Measurements from ENCODE around the gene NTMT1. TPM values are rescaled to one million over a fixed set of nuclear protein-coding genes. Genes with fewer than 3 reads are reported as not detected.

The NTMT1 gene
- total RNA-seq, 1 experiment from 2014 or later = 84.8 TPM

GRCh38 chr9:129624168-129624759 is 1.7 kb upstream of the NTMT1 start (continued):
- TF ChIP-seq SIN3A (IDR thresholded peaks at IDR 0.05; ENCODE audit: low read depth) (0 out of 2 replicates have a peak, but pooled peaks have one; percentile 5), MAX (IDR thresholded peaks at IDR 0.05) (no peak)

GRCh38 chr9:129624947-129625346 is 1.0 kb upstream of the NTMT1 start:
- ATAC-seq = no peak
- CTCF ChIA-PET = interaction anchor here (0.8 to 4.4 kb wide), 18 partner anchors 8 to 544 kb away, joined by 3 to 91 read pairs (median 4); partner anchors contain the start of genes DOLPP1 and IER5L
- POLR2A ChIA-PET = interaction anchor here (1.2 to 3.8 kb wide), 8 partner anchors 16 to 493 kb away, joined by 3 to 26 read pairs (median 4); partner anchors contain the start of gene IER5L

More at GRCh38 chr9:129624947-129625346, 1.0 kb upstream of the NTMT1 start:
- no peak overlapping the region for H2AFZ ChIP-seq (ENCODE audit: low read depth, low read length, poor library complexity, severe bottlenecking)
- H3K9ac ChIP-seq (ENCODE audit: low read length) = no peak overlapping the region
- RAD21 ChIA-PET (ENCODE audit: low non-redundant PET in 1 of 2, low total read pairs in 2 of 2, uncharacterized antibody in 2 of 2, unreplicated experiment in 2 of 2) = interaction anchor here (1.4 to 2.0 kb wide), 3 partner anchors 486 to 493 kb away, joined by 5 to 9 read pairs (median 5); no protein-coding TSS in a partner anchor
- H3K4me3 ChIP-seq (replicated peaks in 1 of 2; ENCODE audit: low read depth in 1 of 2, low read length in 2 of 2) = no peak overlapping the region
- peaks cover 11 to 43% of the 10 kb centered on the region in 2 experiments for H3K4me1 ChIP-seq (ENCODE audit: control insufficient read depth in 1 of 2, insufficient read depth in 2 of 2, low read length in 2 of 2)
- peak overlapping the region; percentile 88; the same call in 1 of the 2 replicates for H3K4me2 ChIP-seq (ENCODE audit: low read length)
- H4K20me1 ChIP-seq (ENCODE audit: insufficient read depth) = peaks cover 15% of the 10 kb centered on the region; the same call in 1 of the 2 replicates
- no peak overlapping the region for H3K27ac ChIP-seq (ENCODE audit: low read depth, low read length)
- H3K9me3 ChIP-seq (ENCODE audit: control insufficient read depth in 1 of 2, insufficient read depth in 1 of 2, low read depth in 1 of 2, low read length in 2 of 2) = no peaks in the 10 kb centered on the region
- BruUV-seq (replicated peaks) = no TSS peak
- no peaks in the 10 kb centered on the region for H3K27me3 ChIP-seq (ENCODE audit: insufficient read depth, low read length)
- peaks cover 39% of the 10 kb centered on the region for H3K79me2 ChIP-seq (ENCODE audit: insufficient read depth, low read length)
- no peaks in the 10 kb centered on the region for H3K9me2 ChIP-seq (ENCODE audit: insufficient read depth)
- peaks cover 5 to 23% of the 10 kb centered on the region in 2 experiments; a peak in 3 of 4 replicates for H3K36me3 ChIP-seq (ENCODE audit: control insufficient read depth in 1 of 2, insufficient read depth in 2 of 2, low read length in 2 of 2)
- TF ChIP-seq CEBPB (IDR thresholded peaks at IDR 0.05; ENCODE audit: low read depth) (no peak), FOSL1 (IDR thresholded peaks at IDR 0.05; ENCODE audit: low read depth) (no peak), CBX3 (IDR thresholded peaks at IDR 0.05; ENCODE audit: low read depth) (no peak), RAD21 (IDR thresholded peaks at IDR 0.05; ENCODE audit: low read depth) (no peak), EGR1 (IDR thresholded peaks at IDR 0.05; ENCODE audit: low read depth) (no peak), ATF3 (IDR thresholded peaks at IDR 0.05) (no peak), ZBTB33 (IDR thresholded peaks at IDR 0.05; ENCODE audit: extremely low read depth, insufficient replicate concordance, low read length) (no peak), MAX (IDR thresholded peaks at IDR 0.05) (no peak), EZH2 (IDR thresholded peaks at IDR 0.05) (no peak), CTCF (IDR thresholded peaks at IDR 0.05 in 2 of 3, conservative IDR thresholded peaks at IDR 0.05 in 1 of 3; ENCODE audit: borderline replicate concordance in 1 of 3, insufficient read depth in 1 of 3, low read depth in 2 of 3, low read length in 2 of 3) (no peak), ZNF274 (IDR thresholded peaks at IDR 0.05; ENCODE audit: low read depth, low read length) (no peak)
- DNase-seq (ENCODE audit: low read depth, low spot score) = no peak
- intact Hi-C loops (cut with micrococcal nuclease) = loop anchor here (1.0 kb wide), 2 partner anchors 486 to 494 kb away; no protein-coding TSS in a partner anchor

Data from HCT116 (cell line).